DMS114 treated with DMSO at 0.1 percent for 48 hours (cell line): ENCODE data around the gene FAM151B.
"Not testable (repeated sequence)": the region's sequence is repeated elsewhere in the genome, so short reads cannot be mapped to it uniquely, and the experiment has no call there.

Source experiments
- DNase-seq: peaks from one replicate; lab custom pipeline; 2025; ENCODE audit not compliant: unreplicated experiment; lab: John Stamatoyannopoulos, UW

Gene FAM151B

GRCh38 chr5:80503641-80504040 lies 15.7 kb downstream of the FAM151B start:
- no peak for DNase-seq

- no peak for DNase-seq
Observed at GRCh38 chr5:80504833-80505232, 16.9 kb downstream of the FAM151B start.

- DNase-seq: no peak
Observed at GRCh38 chr5:80507663-80508062, 19.8 kb downstream of the FAM151B start.

- DNase-seq: no peak
Observed at GRCh38 chr5:80508844-80509243, 20.9 kb downstream of the FAM151B start.

GRCh38 chr5:80509362-80509761 lies 21.5 kb downstream of the FAM151B start:
- no peak for DNase-seq

DNA sequence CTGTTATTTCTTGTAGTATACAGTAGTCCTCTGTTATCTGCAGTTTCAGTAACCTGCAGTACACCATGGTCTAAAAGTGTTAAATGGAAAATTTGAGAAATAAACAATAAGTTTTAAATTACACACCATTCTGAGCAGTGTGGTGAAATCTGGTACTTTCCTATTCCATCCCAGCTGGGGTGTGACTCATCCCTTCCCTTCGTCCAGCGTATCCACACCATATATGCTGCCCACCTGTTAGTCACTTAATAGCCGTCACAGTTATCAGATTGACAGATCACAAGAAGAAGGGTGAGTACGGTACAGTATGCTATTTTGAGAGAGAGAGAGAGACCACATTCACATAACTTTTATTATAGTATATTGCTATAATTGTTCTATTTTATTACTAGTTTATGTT lies 28.9 kb downstream of the FAM151B start:
- DNase-seq: no peak

GRCh38 chr5:80540691-80541090 lies 52.8 kb downstream of the FAM151B start:
- no peak for DNase-seq

GRCh38 chr5:80541392-80541791 lies 53.5 kb downstream of the FAM151B start:
- no peak for DNase-seq

- DNase-seq: no peak
Observed at GRCh38 chr5:80554646-80555045, 66.7 kb downstream of the FAM151B start.

- DNase-seq: no peak
Observed at GRCh38 chr5:80555099-80555498, 67.2 kb downstream of the FAM151B start.

DNA sequence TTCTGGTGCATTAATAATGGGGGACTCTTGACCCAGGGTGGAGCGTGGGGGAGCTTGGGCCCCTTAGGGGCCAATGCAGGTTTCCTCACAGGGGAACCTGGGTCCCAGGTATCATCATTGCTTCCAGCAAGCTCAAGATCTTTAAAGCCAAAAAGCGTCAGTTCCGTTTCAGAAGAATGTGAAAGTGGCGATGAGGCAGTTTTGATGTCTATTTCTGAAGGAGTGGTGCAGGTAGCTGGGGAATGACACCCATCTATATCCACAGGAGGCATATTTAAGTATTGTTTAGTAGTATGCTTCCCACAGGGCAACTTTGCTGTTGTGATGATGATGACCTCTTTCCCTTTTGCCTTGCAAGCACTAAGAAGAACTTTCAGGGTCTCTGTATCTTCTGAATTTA lies 71.3 kb downstream of the FAM151B start:
- no peak for DNase-seq

DNA sequence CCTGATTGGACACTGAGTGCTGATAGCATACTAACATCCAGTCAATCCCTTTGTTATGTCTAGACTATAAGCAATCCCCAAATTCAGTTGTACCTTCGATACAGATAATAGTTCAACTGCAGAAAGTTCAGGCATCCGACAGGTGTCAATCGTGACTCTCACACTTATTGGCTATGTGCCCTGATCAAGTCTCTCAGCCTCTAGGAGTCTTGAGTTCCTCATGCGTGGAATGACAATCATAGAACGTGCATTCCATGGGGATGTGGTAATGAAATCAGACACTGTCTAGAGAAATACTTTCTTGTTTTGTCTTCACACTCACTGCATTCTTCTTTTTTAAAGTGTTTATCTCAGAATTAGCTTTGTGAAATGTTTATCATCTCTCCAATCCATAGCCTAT lies 77.4 kb downstream of the FAM151B start:
- DNase-seq: no peak

GRCh38 chr5:80566711-80567259 lies 78.9 kb downstream of the FAM151B start:
- no peak for DNase-seq

- no peak for DNase-seq
Observed at GRCh38 chr5:80568251-80568650, 80.4 kb downstream of the FAM151B start.

GRCh38 chr5:80569086-80569960 lies 81.4 kb downstream of the FAM151B start:
- no peak for DNase-seq

- peak; percentile 20 for DNase-seq
Observed at GRCh38 chr5:80569961-80570786, 82.3 kb downstream of the FAM151B start, which contains the start of gene ANKRD34B. TSS of gene ANKRD34B (minus strand) at chr5:80570280. CDS start at chr5:80560019, 10,261 bp downstream.

DNA sequence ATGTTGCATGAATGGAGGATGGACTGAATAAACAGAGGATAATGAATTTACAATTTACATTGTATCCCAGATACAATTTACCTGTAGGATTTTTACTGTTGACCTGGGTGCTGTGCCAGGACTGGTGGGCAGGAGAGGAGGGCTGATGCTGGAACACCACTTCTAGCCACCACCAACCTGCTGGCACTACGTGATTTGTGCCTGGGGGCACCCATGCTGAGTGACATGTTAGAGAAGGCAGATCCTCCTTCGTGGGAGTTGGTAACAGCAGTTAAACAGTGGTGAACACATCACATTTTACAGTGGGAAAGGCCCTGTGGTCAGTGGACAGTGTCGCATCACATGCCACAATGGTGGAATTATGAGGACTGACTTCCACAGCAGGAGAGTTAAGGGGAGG lies 85.2 kb downstream of the FAM151B start:
- DNase-seq: no peak

- no peak for DNase-seq
Observed at GRCh38 chr5:80576383-80576782, 88.5 kb downstream of the FAM151B start.

- DNase-seq: no peak
Observed at GRCh38 chr5:80577707-80578106, 89.8 kb downstream of the FAM151B start.

DNA sequence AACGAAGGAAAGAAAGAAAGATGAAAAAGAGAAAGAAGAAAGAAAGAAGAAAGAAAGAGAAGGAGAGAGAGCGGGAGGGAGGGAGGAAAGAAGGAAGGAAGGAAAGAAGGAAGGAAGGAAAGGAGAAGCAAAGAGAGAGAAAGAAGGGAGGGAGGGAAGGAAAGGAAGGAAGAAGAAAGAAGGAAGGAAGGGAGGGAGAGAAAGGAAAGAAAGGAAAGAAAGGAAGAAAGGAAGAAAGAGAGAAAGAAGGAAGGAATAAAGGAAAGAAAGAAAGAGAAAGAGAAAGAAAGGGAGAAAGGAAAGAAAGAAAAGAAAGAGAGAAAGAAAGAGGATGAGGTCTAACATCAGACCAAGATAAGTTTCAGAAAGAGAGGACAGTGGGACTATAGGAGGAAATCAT lies 91.2 kb downstream of the FAM151B start:
- no peak for DNase-seq

DNA sequence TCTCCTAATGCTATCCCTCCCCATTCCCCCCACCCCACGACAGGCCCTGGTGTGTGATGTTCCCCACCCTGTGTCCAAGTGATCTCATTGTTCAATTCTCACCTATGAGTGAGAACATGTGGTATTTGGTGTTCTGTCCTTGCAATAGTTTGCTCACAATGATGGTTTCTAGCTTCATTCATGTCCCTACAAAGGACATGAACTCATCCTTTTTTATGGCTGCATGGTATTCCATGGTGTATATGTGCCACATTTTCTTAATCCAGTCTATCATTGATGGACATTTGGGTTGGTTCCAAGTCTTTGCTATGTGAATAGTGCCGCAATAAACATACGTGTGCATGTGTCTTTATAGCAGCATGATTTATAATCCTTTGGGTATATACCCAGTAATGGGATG lies 92.4 kb downstream of the FAM151B start:
- not testable (repeated sequence) for DNase-seq

DNA sequence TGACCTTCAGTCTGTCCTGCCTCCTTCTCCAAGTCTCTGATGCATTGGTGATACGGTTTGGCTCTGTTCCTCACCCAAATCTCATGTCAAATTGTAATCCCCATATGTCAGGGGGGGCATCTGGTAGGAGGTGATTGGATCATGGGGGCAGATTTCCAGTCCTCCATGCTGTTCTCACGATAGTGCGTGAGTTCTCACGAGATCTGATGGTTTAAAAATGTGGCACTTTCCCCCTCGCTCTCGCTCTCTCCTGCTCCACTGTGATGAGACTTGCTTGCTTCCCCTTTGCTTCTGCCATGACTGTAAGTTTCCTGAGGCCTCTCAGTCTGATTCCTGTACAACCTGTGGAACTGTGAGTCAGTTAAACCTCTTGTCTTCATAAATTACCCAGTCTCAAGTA lies 96.9 kb downstream of the FAM151B start:
- no peak for DNase-seq
